HCT116 (cell line): ENCODE results near the gene EPHB2. TPM values are rescaled to one million over a fixed set of nuclear protein-coding genes. Genes with fewer than 3 reads are reported as not detected.

Experiments used
- ATAC-seq: fragments of 200-7000 bp; cut with Tn5 transposase; 2 replicates; pipeline ENCODE4 v1.9.1; 2020; ENCODE audit warnings: mild to moderate bottlenecking, moderate library complexity
- BruUV-seq: library from RNA; stranded (reverse); fragments of 400-500 nt; replicated peaks from 2 replicates; lab custom pipeline; 2021; lab: Mats Ljungman, UMichigan
- CTCF ChIA-PET: fragments of 300-600 bp; sonication (Branson Sonifier 250); formaldehyde crosslinking; loops from one replicate; lab custom pipeline; 2021; ENCODE audit warnings: antibody characterized with exemption; lab: Charles Lee
- POLR2A ChIA-PET: fragments of 300-600, 350-600 bp; sonication (Branson Sonifier 250); formaldehyde crosslinking; loops from one replicate; lab custom pipeline; 2021; ENCODE audit warnings: antibody characterized with exemption; lab: Charles Lee
- RAD21 ChIA-PET, 2 experiments: fragments of 300-600 bp; sonication (Branson Sonifier 250); formaldehyde crosslinking; loops; one replicate each; lab custom pipeline; 2023; ENCODE audit warnings: low total read pairs in 2 of 2; ENCODE audit not compliant: uncharacterized antibody in 2 of 2, unreplicated experiment in 2 of 2, low non-redundant PET in 1 of 2; lab: Charles Lee
- DNase-seq: peaks from one replicate; pipeline ENCODE4 v3.0.0-alpha.2; 2010; ENCODE audit warnings: low read depth, low spot score
- H2AFZ ChIP-seq: fragments of 200-600 bp; shearing (Covaris generic), sonication (generic); 2 replicates; pipeline ENCODE4 v1.6.1; 2017; ENCODE audit warnings: low read depth, mixed run types, mixed read lengths, antibody characterized with exemption, low read length; ENCODE audit not compliant: poor library complexity, severe bottlenecking
- H3K27ac ChIP-seq: 2 replicates; pipeline ENCODE4 v1.5.1; 2012; ENCODE audit warnings: low read depth, low read length
- H3K27me3 ChIP-seq: fragments of 200-600 bp; sonication (generic); 2 replicates; pipeline ENCODE4 v1.6.1; 2016; ENCODE audit warnings: mixed run types, low read length, mixed read lengths; ENCODE audit not compliant: insufficient read depth
- H3K36me3 ChIP-seq, 2 experiments: fragments of 200-500 bp in 1 of 2; fragments of 200-600 bp in 1 of 2; sonication (Bioruptor generic) in 1 of 2; sonication (generic) in 1 of 2; 2 replicates each; pipeline versions ENCODE4 v1.5.1 to v1.6.1; 2014 to 2016; ENCODE audit warnings: low read length in 2 of 2, inconsistent platforms in 1 of 2, mixed read lengths in 1 of 2, mixed run types in 1 of 2; ENCODE audit not compliant: insufficient read depth in 2 of 2, control insufficient read depth in 1 of 2
- H3K4me1 ChIP-seq, 2 experiments: fragments of 200-600 bp in 1 of 2; sonication (generic) in 1 of 2; 2 replicates each; pipeline versions ENCODE4 v1.5.1 to v1.6.1; 2012 to 2017; ENCODE audit warnings: low read length in 2 of 2, inconsistent platforms in 1 of 2, mild to moderate bottlenecking in 1 of 2, mixed read lengths in 1 of 2, mixed run types in 1 of 2, moderate library complexity in 1 of 2; ENCODE audit not compliant: insufficient read depth in 2 of 2, control insufficient read depth in 1 of 2
- H3K4me2 ChIP-seq: fragments of 200-600 bp; sonication (generic); 2 replicates; pipeline ENCODE4 v1.6.1; 2017; ENCODE audit warnings: mixed run types, low read length, mixed read lengths
- H3K4me3 ChIP-seq, 2 experiments: fragments of 200-600 bp in 1 of 2; sonication (generic) in 1 of 2; replicated peaks in 1 of 2; 2 replicates each; pipeline ENCODE4 v1.5.1; 2011 to 2016; ENCODE audit warnings: low read length in 2 of 2, control low read depth in 1 of 2, low read depth in 1 of 2, mild to moderate bottlenecking in 1 of 2, mixed read lengths in 1 of 2, mixed run types in 1 of 2
- H3K79me2 ChIP-seq: fragments of 200-600 bp; sonication (generic); 2 replicates; pipeline ENCODE4 v1.6.1; 2017; ENCODE audit warnings: mild to moderate bottlenecking, mixed run types, low read length, moderate library complexity, mixed read lengths; ENCODE audit not compliant: insufficient read depth
- H3K9ac ChIP-seq: fragments of 200-600 bp; sonication (generic); 2 replicates; pipeline ENCODE4 v1.6.1; 2016; ENCODE audit warnings: low read length, mixed read lengths
- H3K9me2 ChIP-seq: fragments of 200-600 bp; sonication (generic), shearing (Covaris generic); 2 replicates; pipeline ENCODE4 v1.6.1; 2017; ENCODE audit warnings: mixed run types, mild to moderate bottlenecking, moderate library complexity; ENCODE audit not compliant: insufficient read depth
- H3K9me3 ChIP-seq, 2 experiments: fragments of 200-500 bp in 1 of 2; fragments of 200-600 bp in 1 of 2; sonication (Bioruptor generic) in 1 of 2; sonication (generic) in 1 of 2; 2 replicates each; pipeline ENCODE4 v1.6.1; 2014 to 2017; ENCODE audit warnings: low read length in 2 of 2, mixed read lengths in 2 of 2, inconsistent platforms in 1 of 2, low read depth in 1 of 2, mild to moderate bottlenecking in 1 of 2, mixed run types in 1 of 2, moderate library complexity in 1 of 2; ENCODE audit not compliant: control insufficient read depth in 1 of 2, insufficient read depth in 1 of 2
- H4K20me1 ChIP-seq: fragments of 200-600 bp; sonication (generic), shearing (Covaris generic); 2 replicates; pipeline ENCODE4 v1.6.1; 2017; ENCODE audit warnings: mixed run types, mild to moderate bottlenecking, moderate library complexity; ENCODE audit not compliant: insufficient read depth
- CBX3 ChIP-seq: IDR thresholded peaks from 2 replicates; pipeline ENCODE4 v1.6.1; 2012; ENCODE audit warnings: low read depth
- CEBPB ChIP-seq: IDR thresholded peaks from 2 replicates; pipeline ENCODE4 v1.6.1; 2012; ENCODE audit warnings: low read depth
- ELF1 ChIP-seq: IDR thresholded peaks from 2 replicates; pipeline ENCODE4 v1.6.1; 2012; ENCODE audit warnings: low read depth, borderline replicate concordance
- EZH2 ChIP-seq: fragments of 200-600 bp; sonication (generic); IDR thresholded peaks from 2 replicates; pipeline ENCODE4 v1.6.1; 2017; ENCODE audit warnings: antibody characterized with exemption, mixed run types
- JUND ChIP-seq: IDR thresholded peaks from 2 replicates; pipeline ENCODE4 v1.6.1; 2012
- POLR2A ChIP-seq: IDR thresholded peaks from 2 replicates; pipeline ENCODE4 v1.7.0; 2011; ENCODE audit warnings: borderline replicate concordance; ENCODE audit not compliant: insufficient read depth, insufficient read length; ENCODE audit errors: extremely low read depth
- POLR2AphosphoS5 ChIP-seq: IDR thresholded peaks from 2 replicates; pipeline ENCODE4 v1.6.1; 2011; ENCODE audit warnings: mild to moderate bottlenecking, low read depth, low read length, moderate library complexity
- SP1 ChIP-seq: IDR thresholded peaks from 2 replicates; pipeline ENCODE4 v1.6.1; 2012; ENCODE audit warnings: low read depth
- YY1 ChIP-seq: IDR thresholded peaks from 2 replicates; pipeline ENCODE4 v1.6.1; 2011; ENCODE audit warnings: low read length, low read depth, moderate library complexity, mild to moderate bottlenecking; ENCODE audit not compliant: insufficient replicate concordance; ENCODE audit errors: extremely low read depth
- intact Hi-C: fragments of 100-400 bp; cut with micrococcal nuclease; formaldehyde crosslinking; loops from 2 replicates; pipeline ENCODE4 v1.10.0; 2022
- total RNA-seq: library from RNA; stranded (reverse); gene quantifications from one replicate; pipeline ENCODE4 v1.2.1, GENCODE V29; 2021; ENCODE audit not compliant: unreplicated experiment

EPHB2 gene
- total RNA-seq, 1 experiment from 2014 or later, result 19.5 TPM

- no peak for ATAC-seq
- H3K9me3 ChIP-seq, result no peaks in the 10 kb centered on the region
- H3K4me1 ChIP-seq, result no peaks in the 10 kb centered on the region
- ChIA-PET RAD21 (no interaction called here), CTCF (interaction anchor here (1.0 to 2.2 kb wide), 2 partner anchors 9 to 216 kb away, joined by 5 to 7 read pairs; no protein-coding TSS in a partner anchor)
- TF ChIP-seq SP1 (no peak), JUND (no peak), ELF1 (no peak), POLR2A (no peak), EZH2 (no peak), YY1 (no peak), CEBPB (no peak)
- TF ChIP-seq, all 23 proteins: peak for 0
- no peak overlapping the region for H3K27ac ChIP-seq
- no peak for DNase-seq
- no peak overlapping the region for H3K4me3 ChIP-seq
- H3K27me3 ChIP-seq, result no peaks in the 10 kb centered on the region
- POLR2A ChIA-PET, result no interaction called here
- no peak overlapping the region for H2AFZ ChIP-seq
- H3K9ac ChIP-seq, result no peak overlapping the region
- no peaks in the 10 kb centered on the region for H3K79me2 ChIP-seq
- no TSS peak for BruUV-seq
- intact Hi-C loops, result no loop called here
- H4K20me1 ChIP-seq, result no peaks in the 10 kb centered on the region
- H3K4me2 ChIP-seq, result no peak overlapping the region
- no peaks in the 10 kb centered on the region for H3K36me3 ChIP-seq
- H3K9me2 ChIP-seq, result no peaks in the 10 kb centered on the region
Observed at GRCh38 chr1:22920734-22921451, 210.3 kb downstream of the EPHB2 start.

- H3K27me3 ChIP-seq, result no peaks in the 10 kb centered on the region
- H3K79me2 ChIP-seq, result no peaks in the 10 kb centered on the region
- no peak overlapping the region for H2AFZ ChIP-seq
- H3K4me1 ChIP-seq, result no peaks in the 10 kb centered on the region
- ChIA-PET POLR2A (no interaction called here), CTCF (interaction anchor here (1.0 to 2.2 kb wide), 2 partner anchors 9 to 217 kb away, joined by 5 to 7 read pairs; no protein-coding TSS in a partner anchor), RAD21 (no interaction called here)
- H3K27ac ChIP-seq, result no peak overlapping the region
- no peak for TF ChIP-seq POLR2AphosphoS5
- no peak for TF ChIP-seq POLR2A
- no peak for TF ChIP-seq SP1
- no peak for TF ChIP-seq CBX3
- no peaks in the 10 kb centered on the region for H3K9me2 ChIP-seq
- no peak overlapping the region for H3K4me2 ChIP-seq
- no peak for DNase-seq
- ATAC-seq, result no peak
- no peaks in the 10 kb centered on the region for H3K36me3 ChIP-seq
- no peak overlapping the region for H3K4me3 ChIP-seq
- no peaks in the 10 kb centered on the region for H3K9me3 ChIP-seq
- BruUV-seq, result no TSS peak
- intact Hi-C loops, result no loop called here
- H4K20me1 ChIP-seq, result no peaks in the 10 kb centered on the region
- no peak overlapping the region for H3K9ac ChIP-seq
Observed at GRCh38 chr1:22921452-22922126, 210.9 kb downstream of the EPHB2 start.
